ENCODE data around the gene MYO9A.

Gene MYO9A

GRCh38 chr15:72124218-72124617 is 6.3 kb upstream of the MYO9A start:
- TF ChIP-seq CTCF (IDR thresholded peaks at IDR 0.05; ENCODE audit: low read depth, low read length) (no peak), MYC (IDR thresholded peaks at IDR 0.05; ENCODE audit: low read depth, low read length) (no peak), MAX (IDR thresholded peaks at IDR 0.05; ENCODE audit: low read depth, low read length) (no peak), POLR2A (IDR thresholded peaks at IDR 0.05; ENCODE audit: extremely low read depth, insufficient read length) (no peak)
- no peak overlapping the region for H3K4me3 ChIP-seq (ENCODE audit: low read depth, low read length)
- no peak for DNase-seq (ENCODE audit: low read depth)

GRCh38 chr15:72117486-72118016 is 399 bp downstream of the MYO9A start:
- peak; percentile 80 for DNase-seq (ENCODE audit: low read depth)

GRCh38 chr15:72116731-72117485 is 1.0 kb downstream of the MYO9A start:
- no peak for TF ChIP-seq CTCF (IDR thresholded peaks at IDR 0.05; ENCODE audit: low read depth, low read length)
- no peak for TF ChIP-seq POLR2A (IDR thresholded peaks at IDR 0.05; ENCODE audit: extremely low read depth, insufficient read length)
- TF ChIP-seq MYC (IDR thresholded peaks at IDR 0.05; ENCODE audit: low read depth, low read length), result no peak
- no peak for TF ChIP-seq MAX (IDR thresholded peaks at IDR 0.05; ENCODE audit: low read depth, low read length)
- peak; percentile 48 for DNase-seq (ENCODE audit: low read depth)
- H3K4me3 ChIP-seq (ENCODE audit: low read depth, low read length), result peak overlapping the region; percentile 84

More at GRCh38 chr15:72117486-72118016, 399 bp downstream of the MYO9A start:
- TF ChIP-seq MYC (IDR thresholded peaks at IDR 0.05; ENCODE audit: low read depth, low read length) (peak; percentile 81; the same call in 1 of the 2 replicates), CTCF (IDR thresholded peaks at IDR 0.05; ENCODE audit: low read depth, low read length) (no peak), POLR2A (IDR thresholded peaks at IDR 0.05; ENCODE audit: extremely low read depth, insufficient read length) (no peak)
- peak overlapping the region; percentile 84 for H3K4me3 ChIP-seq (ENCODE audit: low read depth, low read length)

- no peak for DNase-seq (ENCODE audit: low read depth)
- no peak overlapping the region for H3K4me3 ChIP-seq (ENCODE audit: low read depth, low read length)
- no peak for TF ChIP-seq MYC (IDR thresholded peaks at IDR 0.05; ENCODE audit: low read depth, low read length)
- TF ChIP-seq POLR2A (IDR thresholded peaks at IDR 0.05; ENCODE audit: extremely low read depth, insufficient read length), result no peak
- no peak for TF ChIP-seq MAX (IDR thresholded peaks at IDR 0.05; ENCODE audit: low read depth, low read length)
- no peak for TF ChIP-seq CTCF (IDR thresholded peaks at IDR 0.05; ENCODE audit: low read depth, low read length)
Measured at GRCh38 chr15:72113347-72114031, 4.5 kb downstream of the MYO9A start.

- TF ChIP-seq MYC (IDR thresholded peaks at IDR 0.05; ENCODE audit: low read depth, low read length) (no peak), MAX (IDR thresholded peaks at IDR 0.05; ENCODE audit: low read depth, low read length) (no peak)
Measured at GRCh38 chr15:72112805-72113204, 5.1 kb downstream of the MYO9A start.

GRCh38 chr15:72112116-72112515 is 5.8 kb downstream of the MYO9A start:
- no peak for DNase-seq (ENCODE audit: low read depth)
- TF ChIP-seq CTCF (IDR thresholded peaks at IDR 0.05; ENCODE audit: low read depth, low read length), result no peak
- no peak for TF ChIP-seq MYC (IDR thresholded peaks at IDR 0.05; ENCODE audit: low read depth, low read length)
- no peak for TF ChIP-seq MAX (IDR thresholded peaks at IDR 0.05; ENCODE audit: low read depth, low read length)
- no peak overlapping the region for H3K4me3 ChIP-seq (ENCODE audit: low read depth, low read length)

More at GRCh38 chr15:72112805-72113204, 5.1 kb downstream of the MYO9A start:
- no peak for DNase-seq (ENCODE audit: low read depth)
- no peak overlapping the region for H3K4me3 ChIP-seq (ENCODE audit: low read depth, low read length)
